K562 (cell line): ENCODE measurements around the gene FTHL17. TPM values are rescaled to one million over a fixed set of nuclear protein-coding genes. Genes with fewer than 3 reads are reported as not detected.

Experiments
- CTCF ChIP-seq, 3 experiments: IDR thresholded peaks in 2 of 3; conservative IDR thresholded peaks in 1 of 3; 2 replicates each; pipeline ENCODE4 v1.5.1; 2011 to 2012; ENCODE audit warnings: low read length in 3 of 3, mild to moderate bottlenecking in 3 of 3, control low read depth in 2 of 3, improper control_type of control experiment in 1 of 3, inconsistent platforms in 1 of 3, low read depth in 1 of 3, mixed read lengths in 1 of 3, moderate library complexity in 1 of 3; ENCODE audit not compliant: insufficient read depth in 2 of 3
- MAFG ChIP-seq: fragments of 450-650 bp; conservative IDR thresholded peaks from 2 replicates; pipeline ENCODE4 v1.6.1; 2016; ENCODE audit warnings: missing genetic modification characterization, missing compliant biosample characterization
- MCM2 ChIP-seq: fragments of 450-650 bp; IDR thresholded peaks from 2 replicates; pipeline ENCODE4 v1.6.1; 2017; ENCODE audit warnings: low read depth, mild to moderate bottlenecking
- POLR2AphosphoS5 ChIP-seq: IDR thresholded peaks from 2 replicates; pipeline ENCODE4 v1.6.1; 2011; ENCODE audit warnings: mild to moderate bottlenecking, low read depth, low read length, moderate library complexity; ENCODE audit not compliant: control insufficient read depth, insufficient read depth
- RAD21 ChIP-seq, 2 experiments: fragments of 250-450 bp in 1 of 2; fragments of 450-650 bp in 1 of 2; sonication (Bioruptor Pico) in 1 of 2; formaldehyde crosslinking in 1 of 2; IDR thresholded peaks in 1 of 2; conservative IDR thresholded peaks in 1 of 2; 2 replicates each; pipeline versions ENCODE4 v1.4.0 to v1.8.0; 2020 to 2022; ENCODE audit warnings: mild to moderate bottlenecking in 2 of 2, moderate library complexity in 1 of 2
- SNRNP70 ChIP-seq: fragments of 200-400 bp; formaldehyde crosslinking; optimal IDR thresholded peaks from 2 replicates; pipeline ENCODE3; 2017; ENCODE audit warnings: low read depth, low read length
- THRAP3 ChIP-seq: fragments of 450-650 bp; IDR thresholded peaks from 2 replicates; pipeline ENCODE4 v1.6.1; 2016; ENCODE audit warnings: mild to moderate bottlenecking, inconsistent platforms, borderline replicate concordance
- ZNF124 ChIP-seq: sonication (generic); formaldehyde crosslinking; IDR thresholded peaks from 2 replicates; pipeline ENCODE4 v1.8.1; 2022; ENCODE audit warnings: missing genetic modification reagents
- ZNF212 ChIP-seq: fragments of 450-650 bp; formaldehyde crosslinking; IDR thresholded peaks from 2 replicates; pipeline ENCODE4 v1.4.0; 2020; ENCODE audit warnings: mild to moderate bottlenecking
- ZNF280B ChIP-seq: fragments of 250-450 bp; sonication (Bioruptor Pico); IDR thresholded peaks from 2 replicates; pipeline ENCODE4 v1.5.1; 2021; ENCODE audit warnings: mild to moderate bottlenecking
- polyA plus RNA-seq, 8 experiments: library from polyadenylated mRNA; depleted of rRNA in 4 of 8; stranded (reverse) in 5 of 8; unstranded in 3 of 8; fragments of >200 nt; fragmentation: Nextera tagmentation in 2 of 8; fragmentation: Illumina TruSeq in 1 of 8; extraction: Ambion mirVana in 2 of 8; extraction: Trizol in 1 of 8; gene quantifications; 2 replicates each; pipeline versions ENCODE4 v1.2.1 to v1.2.3, GENCODE V29; 2011 to 2014; ENCODE audit warnings: inconsistent platforms in 1 of 8, missing spikeins in 1 of 8
- total RNA-seq, 7 experiments: library from RNA; depleted of rRNA in 6 of 7; stranded (reverse); fragments of >200 nt in 6 of 7; fragmentation: Illumina TruSeq in 2 of 7; extraction: Trizol in 2 of 7; gene quantifications; 2 replicates each; pipeline versions ENCODE4 v1.2.1 to v1.2.3, GENCODE V29; 2011 to 2021; ENCODE audit warnings: low replicate concordance in 1 of 7

The FTHL17 gene
- total and polyA plus RNA-seq, 9 of the 15 experiments (the other 6 are each of a cell fraction or from before 2014, with no cell fraction given), result not detected

GRCh38 chrX:31038575-31039326 is 33.1 kb downstream of the FTHL17 start (continued):
- TF ChIP-seq ZNF280B (no peak), SNRNP70 (no peak), MCM2 (no peak), MAFG (peak; percentile 58; the same call in 1 of the 2 replicates), RAD21 (CRISPR knock-in tag; conservative IDR thresholded peaks at IDR 0.05 in 1 of 2, IDR thresholded peaks at IDR 0.05 in 1 of 2) (peak; percentile 59 to 69), ZNF124 (CRISPR knock-in tag) (no peak), POLR2AphosphoS5 (no peak), ZNF212 (CRISPR knock-in tag) (no peak), THRAP3 (no peak), CTCF (IDR thresholded peaks at IDR 0.05 in 2 of 3, conservative IDR thresholded peaks at IDR 0.05 in 1 of 3; ENCODE audit: insufficient read depth in 2 of 3, low read depth in 1 of 3, low read length in 3 of 3) (peak; percentile 29 to 61 (median 60); a peak in 4 of 6 replicates)
